Rectal smooth muscle tissue (tissue), 1 donor: Measurements from ENCODE around the gene LRRTM2.
"Not testable (repeated sequence)": the region's sequence is repeated elsewhere in the genome, so short reads cannot be mapped to it uniquely, and the experiment has no call there.

Source experiments
- H3K27ac ChIP-seq: one replicate; pipeline ENCODE4 v1.7.0; 2013; ENCODE audit warnings: low read depth, low read length, inconsistent platforms
- H3K27me3 ChIP-seq: one replicate; pipeline ENCODE4 v1.7.0; 2013; ENCODE audit warnings: low read length; ENCODE audit not compliant: control insufficient read depth, insufficient read depth
- H3K36me3 ChIP-seq: one replicate; pipeline ENCODE4 v1.7.0; 2013; ENCODE audit warnings: low read length; ENCODE audit not compliant: control insufficient read depth, insufficient read depth
- H3K4me1 ChIP-seq: one replicate; pipeline ENCODE4 v1.7.0; 2013; ENCODE audit warnings: low read length; ENCODE audit not compliant: control insufficient read depth, insufficient read depth
- H3K4me3 ChIP-seq: one replicate; pipeline ENCODE4 v1.7.0; 2013; ENCODE audit warnings: low read length
- H3K9ac ChIP-seq: one replicate; pipeline ENCODE4 v1.7.0; 2013; ENCODE audit warnings: low read length

Gene LRRTM2

DNA sequence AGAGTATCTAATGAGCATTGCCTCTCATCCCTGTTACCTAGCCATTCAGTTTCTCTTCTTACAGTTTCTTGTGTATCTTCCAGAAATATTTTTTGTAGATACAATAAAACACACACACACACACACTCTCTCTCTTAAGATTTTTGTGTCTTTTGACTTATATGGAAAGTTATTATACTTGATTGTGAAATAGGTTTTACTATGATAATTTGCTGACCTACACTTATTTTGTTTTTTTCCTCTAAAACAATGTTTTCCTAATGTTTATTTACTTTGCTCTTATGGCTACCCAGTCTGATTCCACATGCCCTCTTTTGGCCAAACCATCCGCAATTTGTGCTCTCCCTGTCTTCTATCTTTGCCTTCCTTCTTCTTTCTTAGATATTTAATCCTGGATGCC is 25.3 kb downstream of the LRRTM2 start:
- Histone ChIP-seq H3K4me3 (no peak overlapping the region), H3K27ac (no peak overlapping the region), H3K4me1 (peaks cover 4% of the 10 kb centered on the region), H3K36me3 (no peaks in the 10 kb centered on the region), H3K9ac (no peak overlapping the region), H3K27me3 (no peaks in the 10 kb centered on the region)

DNA sequence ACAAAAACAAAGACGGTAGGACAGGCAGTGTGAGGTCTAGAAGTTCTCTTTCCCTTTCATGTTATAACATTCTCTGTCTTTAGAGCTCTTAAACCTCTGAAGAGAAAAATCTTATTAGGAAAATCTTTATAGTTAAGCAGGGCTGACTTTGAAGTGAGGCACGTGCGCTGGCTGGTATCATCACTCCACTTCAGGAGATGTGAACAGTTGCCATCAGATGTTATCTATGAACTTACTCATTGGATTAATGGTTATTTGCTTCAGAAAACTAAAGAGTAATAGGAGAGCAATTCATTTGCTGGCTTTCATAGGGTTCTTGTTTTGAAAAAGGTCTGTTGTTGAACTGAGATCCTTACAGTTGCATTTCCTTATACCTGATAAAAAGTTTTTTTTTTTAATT is 25.7 kb downstream of the LRRTM2 start:
- H3K27ac ChIP-seq, result no peak overlapping the region
- peaks cover 8% of the 10 kb centered on the region for H3K4me1 ChIP-seq
- H3K4me3 ChIP-seq, result no peak overlapping the region
- H3K27me3 ChIP-seq, result no peaks in the 10 kb centered on the region
- H3K9ac ChIP-seq, result no peak overlapping the region
- no peaks in the 10 kb centered on the region for H3K36me3 ChIP-seq

DNA sequence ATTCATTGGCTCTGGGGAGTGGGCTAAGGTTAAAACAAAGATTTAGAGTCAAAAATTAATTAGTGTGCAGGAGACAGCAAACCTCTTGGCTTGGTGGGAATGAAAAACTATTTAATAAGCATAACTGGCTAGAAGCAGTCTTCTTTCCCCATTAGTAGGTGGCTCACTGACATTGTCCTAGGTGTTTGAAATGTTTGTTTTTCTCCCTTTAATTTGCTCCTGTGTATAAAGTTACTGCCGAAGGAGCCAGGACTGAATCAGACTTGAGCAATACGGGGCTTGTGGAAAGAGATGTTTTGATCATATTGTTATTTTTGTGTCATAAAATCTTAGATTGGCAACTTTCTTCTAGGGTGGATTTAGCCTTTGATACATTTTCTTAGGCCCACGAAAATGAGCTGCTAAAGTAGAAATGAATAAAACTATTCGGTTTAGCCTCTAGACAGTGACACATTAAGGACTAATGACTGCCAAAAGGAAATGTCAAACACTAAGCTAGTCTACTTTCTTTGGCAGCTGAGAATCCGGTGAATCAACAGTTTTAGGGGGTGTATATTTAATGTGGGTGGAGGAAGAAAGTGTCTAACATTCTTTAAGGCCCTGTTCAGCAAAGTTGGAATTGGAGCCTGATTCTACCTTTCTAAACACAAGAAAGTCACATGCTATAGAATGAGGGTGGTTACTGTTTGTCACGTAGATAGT is 30.2 kb downstream of the LRRTM2 start:
- Histone ChIP-seq H3K4me3 (no peak overlapping the region), H3K4me1 (peaks cover 11% of the 10 kb centered on the region), H3K27me3 (no peaks in the 10 kb centered on the region), H3K27ac (no peak overlapping the region), H3K9ac (no peak overlapping the region), H3K36me3 (no peaks in the 10 kb centered on the region)

DNA sequence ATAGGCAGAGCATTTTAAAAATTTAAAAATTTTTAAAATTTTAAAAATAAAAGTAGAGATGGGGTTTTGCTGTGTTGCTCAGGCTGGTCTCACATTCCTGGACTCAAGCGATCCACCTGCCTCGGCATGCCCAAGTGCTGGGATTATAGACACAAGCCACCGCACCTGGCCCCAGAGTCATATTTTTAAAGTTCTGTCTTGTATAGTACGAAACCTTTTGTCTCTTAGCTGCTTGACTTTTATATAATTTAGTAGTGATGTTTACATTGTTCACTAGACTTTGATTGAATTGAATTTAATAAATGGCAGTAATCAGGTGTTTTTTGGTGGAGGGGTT is 31.0 kb downstream of the LRRTM2 start:
- no peak overlapping the region for H3K27ac ChIP-seq

DNA sequence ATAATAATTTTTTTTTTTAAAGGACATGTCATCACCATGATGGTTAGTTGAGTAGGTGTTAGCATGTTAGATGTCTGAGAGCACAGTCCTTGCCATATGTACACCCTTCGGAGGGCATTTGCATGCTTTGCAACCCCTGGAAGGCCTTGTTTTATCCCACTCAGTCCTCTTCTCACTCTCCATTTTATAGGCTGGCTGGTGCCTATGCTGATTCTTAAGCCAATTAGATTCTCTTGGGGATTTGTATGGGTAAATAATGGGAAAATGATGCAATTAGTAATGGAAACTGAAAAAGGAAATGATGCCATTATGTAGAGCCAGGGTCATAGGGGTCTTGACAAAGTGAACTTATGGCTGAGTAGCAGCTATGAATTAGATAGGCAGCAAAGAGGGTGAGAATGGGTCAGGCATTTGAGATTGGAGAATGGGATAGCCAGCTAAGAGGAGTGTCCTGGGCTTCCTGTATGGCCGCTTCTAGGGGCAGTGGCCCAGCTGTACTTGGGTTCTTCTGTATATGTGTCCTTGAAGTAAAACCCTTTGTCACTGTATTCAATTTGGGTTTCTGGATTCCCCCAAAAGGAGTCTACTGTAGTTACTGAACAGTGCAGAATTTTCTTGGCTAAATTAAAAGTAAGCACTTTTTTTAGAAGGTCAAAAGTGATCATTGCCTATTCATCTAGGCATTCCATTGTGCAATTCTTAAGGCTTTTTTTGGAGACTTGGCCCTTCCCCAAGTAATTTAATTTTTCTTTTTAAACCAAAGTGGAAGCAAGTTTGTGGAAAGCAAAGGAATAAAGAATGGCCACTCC is 31.6 kb downstream of the LRRTM2 start:
- Histone ChIP-seq H3K4me1 (peaks cover 10% of the 10 kb centered on the region), H3K27me3 (no peaks in the 10 kb centered on the region), H3K9ac (no peak overlapping the region), H3K36me3 (no peaks in the 10 kb centered on the region), H3K27ac (no peak overlapping the region), H3K4me3 (no peak overlapping the region)

More for the DNA sequence above, 31.0 kb downstream of the LRRTM2 start:
- H3K4me1 ChIP-seq, result peaks cover 11% of the 10 kb centered on the region
- no peaks in the 10 kb centered on the region for H3K36me3 ChIP-seq
- no peak overlapping the region for H3K9ac ChIP-seq
- no peaks in the 10 kb centered on the region for H3K27me3 ChIP-seq
- H3K4me3 ChIP-seq, result no peak overlapping the region

DNA sequence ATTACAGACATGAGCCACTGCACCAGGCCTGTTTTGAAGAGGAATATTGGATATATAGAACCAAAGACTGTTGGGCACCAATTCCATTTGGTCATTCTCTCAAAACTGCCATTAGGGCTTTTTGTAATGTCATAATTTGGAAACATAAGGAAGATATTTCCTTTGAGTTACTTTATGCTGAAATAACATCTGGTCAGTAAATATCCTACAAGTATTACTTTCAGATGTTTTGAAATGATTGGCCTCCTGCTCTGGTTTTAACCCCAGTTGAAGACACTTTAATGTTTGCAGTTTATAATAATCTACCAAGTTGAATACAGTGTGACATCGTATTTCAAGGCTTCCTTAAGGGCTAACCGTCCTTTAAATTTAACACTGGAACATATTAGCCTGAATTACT is 33.6 kb downstream of the LRRTM2 start:
- Histone ChIP-seq H3K4me1 (peaks cover 8% of the 10 kb centered on the region), H3K9ac (no peak overlapping the region), H3K4me3 (no peak overlapping the region), H3K27ac (no peak overlapping the region), H3K36me3 (no peaks in the 10 kb centered on the region), H3K27me3 (no peaks in the 10 kb centered on the region)

DNA sequence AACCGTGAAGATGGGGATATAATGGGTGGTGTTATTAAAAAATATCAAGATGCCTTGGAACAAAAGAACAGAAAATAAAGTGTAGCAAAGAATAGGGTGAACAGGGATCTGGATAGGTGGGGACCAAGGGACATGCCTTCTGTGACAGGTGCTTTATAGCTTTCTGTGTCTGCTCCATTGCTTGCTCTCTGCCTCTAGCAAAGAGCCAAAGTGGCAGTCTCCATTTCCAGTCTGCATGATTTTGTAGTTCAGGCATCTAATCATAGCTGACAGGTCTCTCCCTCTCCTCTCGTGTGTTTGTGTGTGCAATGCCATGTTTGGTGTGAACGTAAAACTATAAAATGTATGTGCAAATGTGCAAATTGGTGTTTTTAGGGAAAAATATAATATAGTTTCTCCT is 35.0 kb downstream of the LRRTM2 start:
- Histone ChIP-seq H3K4me3 (no peak overlapping the region), H3K27me3 (no peaks in the 10 kb centered on the region), H3K36me3 (no peaks in the 10 kb centered on the region), H3K9ac (no peak overlapping the region), H3K4me1 (peaks cover 8% of the 10 kb centered on the region), H3K27ac (no peak overlapping the region)

DNA sequence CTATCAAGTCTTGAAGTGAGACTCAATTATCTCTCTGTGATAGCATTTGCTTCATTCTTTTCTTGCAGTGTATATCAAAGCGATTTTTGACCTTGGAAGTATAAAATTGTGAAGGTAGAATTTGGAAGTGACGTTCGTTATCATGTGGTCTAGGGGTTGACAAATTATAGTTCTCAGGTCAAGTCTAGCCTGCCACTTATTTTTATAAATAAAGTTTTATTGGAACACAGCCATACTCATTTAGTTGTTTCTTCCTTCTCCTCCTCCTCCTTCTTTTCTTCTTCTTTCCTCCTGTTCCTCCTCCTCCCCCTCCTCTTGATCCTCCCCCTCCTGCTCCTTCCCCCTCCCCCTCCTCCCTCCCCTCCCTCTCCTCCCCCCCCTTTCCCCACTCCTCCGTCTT is 38.0 kb downstream of the LRRTM2 start:
- Histone ChIP-seq H3K9ac (no peak overlapping the region), H3K36me3 (no peaks in the 10 kb centered on the region), H3K27ac (no peak overlapping the region), H3K4me1 (peaks cover 1% of the 10 kb centered on the region), H3K27me3 (no peaks in the 10 kb centered on the region), H3K4me3 (no peak overlapping the region)

DNA sequence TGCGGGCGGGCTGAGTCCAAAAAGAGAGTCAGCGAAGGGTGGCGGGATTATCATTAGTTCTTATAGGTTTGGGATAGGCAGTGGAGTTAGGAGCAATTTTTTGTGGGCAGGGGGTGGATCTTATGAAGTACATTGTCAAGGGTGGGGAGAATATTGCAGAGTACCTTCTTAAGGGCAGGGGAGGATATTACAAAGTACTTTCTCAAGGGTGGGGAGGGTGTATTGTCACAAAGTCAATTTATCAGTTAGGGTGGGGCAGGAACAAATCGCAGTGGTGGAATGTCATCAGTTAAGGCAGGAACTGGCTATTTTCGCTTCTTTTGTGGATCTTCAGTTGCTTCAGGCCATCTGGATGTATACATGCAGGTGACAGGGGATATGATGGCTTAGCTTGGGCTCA is 40.3 kb downstream of the LRRTM2 start:
- H3K9ac ChIP-seq, H3K27me3 ChIP-seq, H3K36me3 ChIP-seq, H3K27ac ChIP-seq, H3K4me1 ChIP-seq, H3K4me3 ChIP-seq: not testable (repeated sequence)

DNA sequence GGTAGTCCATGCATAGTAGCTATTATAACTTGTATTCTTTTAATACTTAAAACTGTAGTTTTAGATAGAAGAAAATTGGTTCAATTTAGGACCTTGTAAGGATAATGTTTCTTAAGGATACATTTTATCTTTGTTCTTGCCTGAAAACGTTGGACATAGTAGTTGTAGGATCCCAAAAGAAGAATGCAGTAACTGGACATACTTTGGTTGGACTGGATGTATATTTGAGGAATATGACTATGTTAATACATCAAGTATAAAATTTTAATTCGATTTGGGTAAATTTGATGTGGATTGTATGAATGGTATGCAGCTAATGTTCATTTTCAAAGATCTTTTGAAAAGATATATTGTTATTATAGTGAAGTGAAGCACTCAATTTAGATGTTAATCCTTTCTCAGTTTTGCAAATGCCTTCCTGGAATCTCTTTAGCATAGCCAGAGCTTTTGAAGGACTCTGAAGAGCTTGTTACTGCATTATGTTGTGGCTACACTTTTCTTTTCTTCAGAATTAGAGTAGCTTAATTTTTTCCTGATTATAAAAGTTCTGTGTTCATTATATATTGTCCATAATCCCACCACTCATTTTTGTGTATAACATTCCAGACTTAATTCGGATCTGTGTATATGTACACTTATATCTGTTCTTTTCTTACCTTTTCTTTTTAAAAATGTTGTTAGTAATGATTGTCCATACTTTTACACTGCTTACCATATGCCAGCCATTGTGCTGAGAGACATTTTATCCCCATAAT is 41.2 kb downstream of the LRRTM2 start:
- Histone ChIP-seq H3K4me3 (no peak overlapping the region), H3K27ac (no peak overlapping the region), H3K27me3 (no peaks in the 10 kb centered on the region), H3K36me3 (peaks cover 3% of the 10 kb centered on the region), H3K4me1 (peaks cover 2% of the 10 kb centered on the region), H3K9ac (no peak overlapping the region)

DNA sequence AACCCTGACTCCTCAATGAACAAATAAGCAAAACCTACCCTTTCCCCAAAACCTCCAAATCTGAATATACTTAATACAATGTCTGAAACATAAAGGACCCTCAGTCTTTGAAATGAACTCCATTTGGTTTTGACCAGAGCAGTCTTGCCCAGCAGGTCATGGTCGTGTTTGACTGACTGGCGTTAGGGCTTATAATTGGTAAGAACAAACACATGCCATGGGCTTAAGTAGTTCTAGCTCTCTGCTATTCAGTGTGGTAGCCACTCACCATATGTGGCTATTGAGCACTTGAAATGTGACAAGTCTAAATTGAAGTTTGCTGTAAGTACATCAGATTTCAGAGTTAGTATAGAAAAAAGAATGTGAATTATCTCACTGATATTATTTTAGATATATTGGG is 42.1 kb downstream of the LRRTM2 start:
- Histone ChIP-seq H3K9ac (no peak overlapping the region), H3K4me3 (no peak overlapping the region), H3K4me1 (peaks cover 2% of the 10 kb centered on the region), H3K36me3 (peaks cover 3% of the 10 kb centered on the region), H3K27ac (no peak overlapping the region), H3K27me3 (no peaks in the 10 kb centered on the region)

DNA sequence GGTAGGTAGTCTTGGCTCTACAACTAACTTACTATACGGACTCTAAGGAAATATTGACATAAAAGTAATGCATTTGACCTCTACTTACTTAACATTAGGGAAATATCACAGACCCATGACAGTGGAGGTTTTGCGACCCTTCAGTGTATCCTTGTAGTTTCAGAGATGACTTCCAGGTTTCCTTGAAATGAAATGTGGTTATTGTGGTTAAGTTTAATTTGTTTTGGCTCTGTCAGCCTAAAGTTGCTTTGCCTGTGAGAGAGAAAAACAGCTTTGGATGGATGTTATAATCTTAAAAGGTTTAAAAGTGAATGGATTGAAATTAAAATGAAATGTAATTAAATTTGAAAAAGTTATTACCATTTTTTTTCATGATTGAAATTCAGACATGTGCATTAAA is 42.9 kb downstream of the LRRTM2 start:
- H3K9ac ChIP-seq, result no peak overlapping the region
- H3K4me3 ChIP-seq, result no peak overlapping the region
- no peak overlapping the region for H3K27ac ChIP-seq
- H3K36me3 ChIP-seq, result peaks cover 9% of the 10 kb centered on the region
- peaks cover 2% of the 10 kb centered on the region for H3K4me1 ChIP-seq
- no peaks in the 10 kb centered on the region for H3K27me3 ChIP-seq
